ENCODE data around the gene VSIG2.

DNA sequence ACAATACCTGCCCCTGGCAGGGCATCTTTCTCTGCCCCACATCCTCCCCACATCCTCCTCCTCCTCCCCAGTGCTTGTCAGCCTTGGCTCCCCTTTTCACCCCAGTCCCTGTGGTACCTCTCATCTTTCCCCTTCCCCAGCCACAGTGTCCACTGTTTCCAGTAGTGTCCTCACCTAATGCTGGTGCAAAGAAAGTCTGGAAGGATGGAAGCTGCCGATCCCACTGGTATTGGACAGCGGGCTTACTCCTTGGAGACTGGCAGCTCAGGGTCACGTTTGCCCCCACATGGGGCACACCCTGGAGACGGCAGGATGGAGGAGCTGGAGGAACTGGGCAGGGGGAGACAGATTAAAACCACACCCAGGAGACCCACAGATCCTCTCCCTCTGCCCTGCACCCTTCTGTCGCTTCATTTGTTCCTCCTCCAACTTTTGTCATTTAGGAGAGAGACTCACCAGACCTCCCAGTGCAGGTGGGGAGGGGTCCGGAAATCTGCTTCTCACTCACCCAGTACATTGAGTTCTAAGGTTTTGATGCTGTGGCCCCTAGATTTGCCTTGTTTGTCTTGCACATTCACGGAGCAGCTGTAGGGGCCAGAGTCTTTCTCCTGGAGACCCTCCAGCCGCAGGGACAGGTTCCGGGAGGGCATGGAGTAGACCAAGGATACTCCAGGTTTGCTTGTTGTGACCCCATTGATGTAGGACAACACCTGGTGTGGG is 4.1 kb upstream of the VSIG2 start:
- TF ChIP-seq KLF8 (tag by site-specific recombination; IDR thresholded peaks at IDR 0.05) (no peak), PATZ1 (tag by site-specific recombination; IDR thresholded peaks at IDR 0.05) (no peak), ZBTB10 (tag by site-specific recombination; IDR thresholded peaks at IDR 0.05) (no peak), ZNF214 (tag by site-specific recombination; IDR thresholded peaks at IDR 0.05; ENCODE audit: borderline replicate concordance) (no peak), CTCF (tag by site-specific recombination; IDR thresholded peaks at IDR 0.05) (no peak)
- TF ChIP-seq, protein P1, sequence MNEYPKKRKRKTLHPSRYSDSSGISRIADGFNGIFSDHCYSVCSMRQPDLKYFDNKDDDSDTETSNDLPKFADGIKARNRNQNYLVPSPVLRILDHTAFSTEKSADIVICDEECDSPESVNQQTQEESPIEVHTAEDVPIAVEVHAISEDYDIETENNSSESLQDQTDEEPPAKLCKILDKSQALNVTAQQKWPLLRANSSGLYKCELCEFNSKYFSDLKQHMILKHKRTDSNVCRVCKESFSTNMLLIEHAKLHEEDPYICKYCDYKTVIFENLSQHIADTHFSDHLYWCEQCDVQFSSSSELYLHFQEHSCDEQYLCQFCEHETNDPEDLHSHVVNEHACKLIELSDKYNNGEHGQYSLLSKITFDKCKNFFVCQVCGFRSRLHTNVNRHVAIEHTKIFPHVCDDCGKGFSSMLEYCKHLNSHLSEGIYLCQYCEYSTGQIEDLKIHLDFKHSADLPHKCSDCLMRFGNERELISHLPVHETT (tag by site-specific recombination; IDR thresholded peaks at IDR 0.05), result no peak
